HG03558 (cell line): ENCODE results near the gene CCL4.

Source experiments
- ATAC-seq: cut with Tn5 transposase; IDR thresholded peaks from one replicate; pipeline ENCODE4 v1.9.1; 2021; ENCODE audit warnings: moderate number of reproducible peaks; ENCODE audit not compliant: unreplicated experiment; ENCODE audit errors: extremely low read depth

CCL4 gene

DNA sequence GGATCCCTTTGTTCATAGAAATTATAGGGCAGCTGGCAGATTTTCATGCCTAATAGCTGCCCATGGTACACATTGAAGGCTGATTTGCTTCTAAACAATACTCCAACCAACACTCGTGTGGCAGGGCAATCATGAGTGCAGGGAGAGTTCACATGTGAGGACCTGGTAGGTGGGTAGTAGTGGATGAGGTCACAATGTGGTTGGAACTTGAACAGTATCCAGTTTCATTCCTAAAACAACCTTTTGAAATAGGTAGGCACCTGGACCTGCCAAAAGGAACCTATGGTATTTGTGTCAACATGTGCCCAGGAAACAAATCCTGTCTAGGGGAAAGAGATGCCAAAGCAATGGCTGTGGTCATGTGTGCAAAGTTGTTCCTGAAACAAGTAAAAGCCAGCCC is 32.8 kb downstream of the CCL4 start:
- ATAC-seq: no peak

- ATAC-seq: no peak
Measured at GRCh38 chr17:36142235-36142634, 38.6 kb downstream of the CCL4 start.

DNA sequence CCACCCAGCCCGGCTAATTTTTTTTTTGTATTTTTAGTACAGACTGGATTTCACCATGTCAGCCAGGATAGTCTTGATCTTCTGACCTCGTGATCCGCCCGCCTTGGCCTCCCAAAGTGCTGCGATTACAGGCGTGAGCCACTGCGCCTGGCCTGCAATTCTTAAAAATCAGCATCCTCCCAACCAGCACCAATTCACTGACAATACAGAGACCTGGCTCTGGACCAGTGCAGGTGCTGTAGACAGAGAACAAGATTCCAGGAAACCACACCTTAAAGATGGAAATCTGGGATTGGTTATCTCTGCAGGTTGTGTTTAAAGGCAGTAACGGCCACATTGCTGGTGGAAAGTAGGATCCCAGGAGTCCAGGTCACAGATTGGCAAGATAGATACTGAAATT is 39.2 kb downstream of the CCL4 start:
- no peak for ATAC-seq

DNA sequence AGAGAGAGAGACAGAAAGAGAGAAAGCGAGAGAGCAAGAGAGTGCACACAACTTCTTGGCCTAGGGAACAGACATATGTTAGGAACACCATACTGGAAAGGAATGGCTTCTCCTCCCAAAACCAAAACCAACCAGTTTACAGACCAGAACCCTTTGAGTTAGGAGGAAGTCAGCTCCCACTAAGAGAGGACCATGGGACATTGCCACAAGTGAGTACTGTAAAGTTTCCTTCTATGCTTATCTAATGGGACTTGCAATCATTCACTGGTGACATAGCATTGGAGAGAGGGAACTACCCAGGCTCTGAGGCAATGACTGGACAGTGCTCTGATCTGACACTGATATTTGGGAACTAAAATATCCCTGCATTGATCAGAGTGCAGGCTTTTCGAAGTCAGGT is 40.4 kb downstream of the CCL4 start:
- ATAC-seq: no peak

DNA sequence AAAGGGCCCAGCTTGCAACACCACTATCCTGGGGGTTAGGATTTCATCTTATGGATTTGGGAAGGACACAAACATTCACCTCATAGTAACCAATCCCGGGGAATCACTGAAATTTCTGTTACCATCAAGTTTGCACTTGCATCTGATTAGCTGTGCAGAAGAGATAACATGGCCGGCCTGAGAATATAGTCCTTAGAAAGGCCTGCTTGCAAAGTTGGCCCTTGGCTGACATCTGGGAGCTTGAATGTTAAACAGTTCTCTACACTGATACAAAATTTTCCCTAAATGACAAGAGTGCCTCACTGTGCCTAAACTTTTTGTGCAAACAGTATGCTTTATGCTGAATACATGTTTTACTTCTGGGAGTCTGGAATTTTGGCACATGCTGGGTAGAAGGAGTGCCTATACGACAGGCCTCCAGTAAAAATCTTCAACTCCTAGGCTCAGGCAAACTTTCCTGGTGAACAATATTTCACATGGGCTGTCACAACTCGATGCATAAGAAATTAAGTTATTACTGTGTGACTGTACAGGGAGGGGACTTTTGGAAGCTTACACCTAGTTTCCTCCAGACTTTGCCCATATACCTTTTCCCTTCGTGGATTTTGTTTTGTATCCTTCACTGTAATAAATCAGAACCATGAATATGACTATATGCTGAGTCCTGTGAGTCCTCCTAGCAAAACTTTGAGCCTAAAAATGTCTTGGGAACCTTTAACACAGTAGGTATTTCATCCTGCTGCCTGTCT is 41.5 kb downstream of the CCL4 start:
- ATAC-seq: no peak

DNA sequence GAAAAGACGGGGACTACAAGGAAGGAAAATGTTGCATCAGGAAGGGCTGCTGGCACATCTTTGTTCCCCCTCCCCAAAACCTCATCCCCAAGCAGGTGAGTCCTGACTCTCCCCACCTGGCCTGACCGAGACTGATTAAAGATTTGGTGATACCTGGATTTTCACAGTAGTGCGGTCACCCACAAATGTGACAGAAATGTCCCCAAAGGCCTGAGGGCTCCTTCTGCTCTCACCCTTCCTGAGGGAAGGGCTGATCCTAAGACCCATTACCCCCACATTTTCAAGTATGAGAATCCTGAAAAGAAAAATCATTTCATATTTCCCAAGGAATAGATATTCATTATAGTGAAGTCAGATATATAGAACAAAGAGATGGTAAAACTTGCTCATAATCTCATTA is 44.0 kb downstream of the CCL4 start:
- no peak for ATAC-seq

GRCh38 chr17:36148559-36149295 is 45.1 kb downstream of the CCL4 start:
- ATAC-seq: no peak

DNA sequence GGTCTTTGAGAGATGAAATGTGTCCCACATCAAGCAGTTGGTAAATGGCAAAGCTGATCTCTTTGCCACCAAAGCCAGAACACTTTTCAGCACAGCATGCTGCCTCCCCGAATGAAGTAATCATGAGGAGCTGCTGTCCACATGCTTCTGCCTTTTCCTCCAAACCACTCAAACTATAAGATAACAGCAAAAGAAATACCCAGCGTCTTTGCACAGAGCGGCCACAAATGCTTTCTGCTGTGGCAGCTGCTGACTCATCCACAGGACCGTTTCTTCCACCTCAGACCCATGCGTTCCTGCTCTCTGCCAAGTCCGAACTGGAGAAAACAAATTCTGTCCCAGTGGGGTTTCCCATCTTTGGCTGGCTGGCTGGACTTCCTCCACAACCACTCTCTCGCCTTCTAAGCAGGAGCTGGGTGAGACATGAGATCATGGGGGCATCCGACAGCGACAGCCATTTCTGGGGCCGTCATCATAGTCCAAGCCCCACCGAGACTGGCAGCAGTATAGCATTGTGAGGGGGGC is 45.7 kb downstream of the CCL4 start:
- no peak for ATAC-seq

DNA sequence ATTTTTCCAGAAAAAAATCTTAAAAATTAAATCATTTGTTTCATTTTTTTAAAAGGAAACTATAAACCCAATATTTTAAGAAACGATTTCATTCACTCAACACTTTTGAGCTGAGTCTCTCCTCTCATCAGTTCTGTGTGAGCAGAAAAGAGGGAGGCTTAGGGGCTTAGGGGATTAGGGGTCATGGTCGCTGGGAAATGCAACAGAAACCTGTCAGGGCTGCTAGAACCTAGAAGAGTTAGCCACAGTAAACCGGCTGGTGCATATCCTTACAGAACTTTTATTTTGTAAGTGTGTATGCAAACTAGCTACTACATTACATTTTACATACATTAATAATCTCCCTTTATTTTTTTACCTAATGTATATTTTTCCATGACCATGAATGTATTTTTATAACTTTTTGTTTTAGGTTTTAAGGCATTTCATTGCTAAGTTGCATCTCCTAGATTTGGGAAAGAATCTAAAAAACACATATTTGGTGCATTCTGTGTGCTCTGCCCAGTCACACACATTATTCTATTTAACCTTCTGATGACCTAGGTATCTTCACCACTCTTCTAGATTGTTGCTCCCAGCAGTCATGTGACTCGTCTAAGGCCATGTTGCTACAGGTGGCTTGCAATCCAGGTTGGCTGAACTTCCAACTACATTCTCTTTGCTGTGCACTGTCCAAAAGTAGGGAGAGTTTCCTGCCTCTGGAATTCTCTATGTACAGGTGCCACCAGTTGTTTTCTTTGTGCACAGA is 48.4 kb downstream of the CCL4 start:
- no peak for ATAC-seq

DNA sequence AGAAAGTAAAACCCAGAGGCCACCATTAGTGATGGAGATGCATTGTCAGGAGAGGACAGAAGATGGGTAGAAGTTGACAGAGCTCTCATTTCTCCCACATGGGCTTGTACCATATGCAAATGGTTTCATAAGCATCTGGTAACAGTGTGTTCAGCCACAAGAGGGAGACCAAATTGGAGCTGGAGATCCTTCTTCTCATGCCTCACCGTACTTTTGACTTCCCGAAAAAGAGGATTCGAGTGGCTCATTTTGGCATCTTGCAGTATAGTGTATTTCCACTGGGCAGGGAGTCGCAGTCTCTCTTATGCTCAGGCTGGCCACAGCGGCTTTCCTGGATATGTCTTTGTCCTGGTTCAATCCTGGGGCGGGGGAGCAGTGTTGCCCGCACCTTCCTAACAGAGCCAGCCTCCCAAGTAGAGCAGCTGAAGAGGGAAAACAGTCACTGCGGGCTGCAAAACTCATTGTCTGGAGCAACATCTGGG is 49.1 kb downstream of the CCL4 start:
- no peak for ATAC-seq

- ATAC-seq: no peak
Measured at GRCh38 chr17:36153895-36154610, 50.4 kb downstream of the CCL4 start.
